ENCODE data around the gene EIF3I.

EIF3I gene

DNA sequence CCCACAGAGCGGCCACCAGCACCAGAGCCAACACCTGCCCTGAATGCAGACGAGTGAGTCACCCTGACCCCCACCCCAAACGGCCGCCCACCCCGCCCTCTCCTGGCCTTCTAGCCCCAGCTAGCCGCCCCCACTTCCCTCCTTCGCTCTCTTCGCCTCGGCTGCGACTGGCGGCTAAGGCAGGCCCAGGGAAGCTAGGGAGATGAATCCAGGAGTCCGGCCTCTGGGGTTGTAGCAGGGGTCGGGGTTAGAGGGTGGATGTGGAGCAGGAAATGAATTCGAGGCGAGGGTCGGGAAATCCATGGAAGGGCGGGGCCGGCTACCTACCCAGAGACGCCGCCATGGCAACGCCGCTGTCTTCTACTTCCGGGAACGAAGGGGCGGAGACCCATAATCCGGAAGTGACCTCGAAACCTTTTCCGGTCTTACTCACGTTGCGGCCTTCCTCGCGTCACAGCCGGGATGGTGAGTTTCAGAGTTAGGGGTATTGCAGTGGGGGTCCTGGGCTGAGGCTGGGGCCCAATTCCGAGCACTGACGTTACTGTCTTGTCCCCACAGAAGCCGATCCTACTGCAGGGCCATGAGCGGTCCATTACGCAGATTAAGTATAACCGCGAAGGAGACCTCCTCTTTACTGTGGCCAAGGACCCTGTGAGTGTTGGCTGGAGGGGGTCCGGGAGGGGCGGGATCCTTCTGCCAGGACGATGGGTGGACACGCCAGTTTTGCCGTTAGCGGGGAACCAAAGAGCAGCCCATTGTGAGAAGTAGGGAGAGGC, at the start of gene EIF3I, which contains the start of gene TMEM234:
Gene EIF3I, plus strand, starts transcription at position 428 of the 776 bp plus-strand sequence. Its CDS starts 35 bp downstream, at position 463.
Gene TMEM234, minus strand, starts transcription at position 374 of the 776 bp plus-strand sequence. Its CDS starts 31 bp downstream, at position 343.
- peak; percentile 96 for DNase-seq

DNA sequence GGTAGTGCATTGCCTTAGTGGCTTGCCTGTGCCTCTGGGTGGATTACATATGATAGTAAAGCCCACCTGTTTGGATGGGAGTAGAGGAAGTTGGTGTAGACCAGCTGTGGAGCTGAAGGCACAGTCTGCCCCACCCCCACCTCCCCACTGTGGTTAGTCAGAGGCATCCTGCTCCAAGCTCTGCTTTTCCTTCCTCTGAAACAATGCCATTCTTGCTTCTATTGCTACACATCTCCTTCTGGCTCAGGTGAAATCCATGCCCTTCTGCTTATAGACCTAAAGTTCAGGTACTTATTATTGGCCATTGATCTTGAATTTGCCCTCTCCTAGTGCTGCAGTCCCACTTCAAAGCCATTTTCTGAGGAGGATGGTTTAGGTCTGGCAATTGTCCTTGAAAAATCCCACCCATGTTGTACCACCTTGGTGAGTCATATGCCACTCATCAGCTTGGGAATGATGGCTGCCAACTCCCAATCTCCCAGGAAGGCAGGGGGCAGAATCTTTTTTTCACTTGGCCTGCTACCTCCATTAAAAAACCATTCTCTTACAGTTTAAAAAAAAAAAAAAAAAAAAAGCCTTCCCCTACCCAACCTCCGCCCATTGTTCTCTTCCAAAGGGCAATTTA, 49.5 kb upstream of the EIF3I start:
- no peak for DNase-seq

DNA sequence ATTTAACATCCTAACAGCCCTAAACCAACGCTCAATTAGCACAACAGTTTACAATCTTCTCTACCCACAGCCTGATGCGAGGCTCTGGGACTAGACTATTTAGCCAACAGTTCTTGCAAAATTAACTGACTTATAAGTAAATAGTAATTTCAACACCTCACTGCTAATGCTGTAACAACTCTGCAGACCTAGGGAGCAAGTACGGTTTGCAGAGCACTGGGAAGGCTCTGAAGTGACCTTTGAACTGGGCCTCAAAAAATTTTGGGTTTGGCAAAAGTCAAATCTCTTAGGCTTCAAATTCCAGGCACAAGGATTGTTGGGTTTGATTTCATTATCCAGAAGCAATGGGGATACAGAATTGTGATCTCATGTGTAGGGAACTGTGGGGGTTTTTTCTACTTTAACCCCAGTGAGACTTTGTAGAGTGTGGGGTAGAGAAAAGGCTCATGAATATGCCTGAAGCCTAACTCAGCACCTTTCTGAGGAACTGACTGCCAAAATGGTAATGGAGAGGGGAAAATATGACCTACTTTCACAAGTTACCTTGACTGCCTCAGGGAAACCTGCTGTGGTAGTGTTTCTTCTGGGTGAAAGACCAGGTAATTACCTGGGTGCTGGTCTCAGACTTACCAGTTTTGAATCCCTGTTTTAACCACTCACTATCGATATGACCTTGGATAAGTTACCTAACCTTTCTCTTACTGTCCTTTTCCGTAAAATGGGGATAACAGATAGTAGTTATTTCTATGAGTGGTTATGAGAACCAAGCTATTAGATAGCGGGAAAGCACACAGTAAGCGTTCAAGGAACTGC, 43.6 kb upstream of the EIF3I start:
- DNase-seq = no peak

DNA sequence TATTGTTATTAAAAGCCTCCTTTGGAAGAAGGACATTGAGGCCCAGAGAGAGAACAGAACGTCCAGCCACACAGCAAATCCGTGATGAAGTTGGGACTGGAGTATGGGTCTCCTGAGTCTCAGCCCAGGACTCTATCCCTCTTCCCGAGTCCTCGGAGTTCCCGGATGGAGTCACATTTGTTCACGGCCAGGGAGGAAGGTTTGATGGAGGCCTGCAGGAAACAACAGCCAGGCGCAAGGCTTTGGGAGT, 43.1 kb upstream of the EIF3I start:
- no peak for DNase-seq

DNA sequence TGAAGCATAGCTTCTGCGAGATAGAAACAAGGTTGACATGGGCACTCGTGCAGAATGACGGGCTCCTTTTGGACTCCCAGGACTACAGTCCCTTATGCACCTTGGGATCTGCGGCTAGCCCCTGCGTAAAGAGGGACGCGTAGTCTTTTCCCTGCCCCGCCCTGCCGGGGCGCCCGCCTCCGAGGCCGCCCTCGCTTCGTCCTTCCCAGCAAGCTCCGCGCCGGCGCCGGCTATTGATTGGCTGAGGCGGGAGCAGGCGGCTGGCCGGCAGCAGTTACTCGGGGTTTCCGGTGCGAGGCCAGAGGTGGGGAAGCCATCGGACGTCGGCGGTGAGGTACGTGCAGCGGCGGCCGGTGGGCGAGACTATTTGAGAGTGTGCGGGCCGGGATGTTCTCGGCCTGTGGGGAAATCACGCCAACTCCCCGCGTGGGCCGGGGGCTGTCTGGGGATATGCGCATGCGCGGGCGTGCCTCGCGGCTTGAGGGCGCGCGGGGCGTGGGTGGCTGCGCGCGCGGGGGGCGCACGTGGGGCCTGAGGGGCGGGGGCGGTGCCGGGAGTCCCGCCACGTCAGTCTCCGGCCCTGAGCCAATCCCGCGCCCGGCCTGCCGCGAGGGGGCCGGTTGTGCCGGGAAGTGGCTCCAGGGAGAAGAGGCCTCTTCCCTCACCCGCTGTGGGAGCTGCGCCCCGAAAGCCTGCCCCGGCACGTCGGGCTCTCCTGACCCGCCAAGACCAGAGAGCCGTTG, 42.6 kb upstream of the EIF3I start, which contains the start of gene TXLNA:
Gene TXLNA, plus strand, starts transcription at position 233 of the 743 bp plus-strand sequence. CDS start 671 bp downstream, outside the sequence.
- peak; percentile 83 for DNase-seq

DNA sequence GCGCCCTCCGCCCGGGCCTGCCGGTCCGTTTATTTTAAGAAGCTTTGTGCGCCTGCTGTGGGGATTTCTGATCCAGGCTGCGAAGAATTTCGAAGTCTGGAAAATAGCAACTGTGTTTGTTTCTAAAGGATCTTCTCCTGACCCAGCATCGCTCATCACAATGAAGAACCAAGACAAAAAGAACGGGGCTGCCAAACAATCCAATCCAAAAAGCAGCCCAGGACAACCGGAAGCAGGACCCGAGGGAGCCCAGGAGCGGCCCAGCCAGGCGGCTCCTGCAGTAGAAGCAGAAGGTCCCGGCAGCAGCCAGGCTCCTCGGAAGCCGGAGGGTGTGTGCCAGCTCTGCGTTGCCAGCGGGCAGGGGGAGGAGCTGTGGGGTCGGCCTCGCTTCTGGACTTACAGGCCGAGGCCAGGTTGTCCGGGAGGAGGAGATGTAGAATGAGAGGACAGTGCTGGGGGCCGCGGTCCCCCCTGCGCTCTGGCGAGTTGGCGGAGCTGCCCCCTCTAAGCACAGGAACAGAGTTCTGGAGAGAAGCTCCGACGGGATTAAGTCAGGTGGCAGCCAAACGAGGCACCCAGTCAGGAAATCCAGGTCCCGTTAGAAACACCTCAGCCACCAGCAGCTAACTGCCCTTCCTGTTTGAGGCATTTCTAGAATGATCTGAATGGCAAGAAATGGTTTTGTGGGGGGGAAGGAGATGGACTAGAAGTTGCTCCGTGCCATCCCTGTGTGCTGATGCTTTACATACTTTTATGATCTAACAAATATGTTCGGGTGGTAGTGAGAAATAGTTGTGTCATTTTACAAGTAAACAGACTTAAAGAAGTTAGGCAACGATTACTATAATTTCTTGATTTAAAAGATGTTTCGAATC, 41.8 kb upstream of the EIF3I start:
- DNase-seq = no peak

DNA sequence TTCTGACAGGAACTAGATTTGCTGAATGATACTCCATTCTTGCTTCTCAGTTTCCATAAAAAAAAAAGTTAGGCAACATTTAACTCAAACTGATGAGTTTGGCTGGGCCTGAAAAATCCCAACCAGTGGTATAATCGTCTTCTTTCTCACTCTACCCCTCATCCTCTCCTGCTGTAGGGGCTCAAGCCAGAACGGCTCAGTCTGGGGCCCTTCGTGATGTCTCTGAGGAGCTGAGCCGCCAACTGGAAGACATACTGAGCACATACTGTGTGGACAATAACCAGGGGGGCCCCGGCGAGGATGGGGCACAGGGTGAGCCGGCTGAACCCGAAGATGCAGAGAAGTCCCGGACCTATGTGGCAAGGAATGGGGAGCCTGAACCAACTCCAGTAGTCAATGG, 41.1 kb upstream of the EIF3I start:
- no peak for DNase-seq

DNA sequence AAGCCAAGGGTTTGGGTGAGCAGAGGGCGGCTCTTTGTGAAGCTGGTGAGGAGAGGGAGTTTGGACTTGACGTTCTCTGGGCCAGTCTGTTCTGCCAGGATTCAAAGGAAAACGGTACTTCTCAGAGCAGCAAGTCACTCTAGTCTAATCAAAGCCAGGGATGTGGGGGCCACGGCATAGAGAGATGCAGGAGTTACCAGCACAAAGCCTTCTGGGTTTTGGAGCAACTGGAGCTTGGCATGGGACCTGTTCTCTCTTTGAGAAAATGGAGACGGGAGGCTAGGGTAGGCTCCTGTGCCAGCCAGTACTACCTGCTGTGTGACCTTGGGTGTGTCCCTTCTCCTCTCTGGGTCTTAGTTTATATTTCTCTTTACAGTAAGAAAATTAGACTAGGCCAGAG, 40.6 kb upstream of the EIF3I start:
- DNase-seq = no peak

DNA sequence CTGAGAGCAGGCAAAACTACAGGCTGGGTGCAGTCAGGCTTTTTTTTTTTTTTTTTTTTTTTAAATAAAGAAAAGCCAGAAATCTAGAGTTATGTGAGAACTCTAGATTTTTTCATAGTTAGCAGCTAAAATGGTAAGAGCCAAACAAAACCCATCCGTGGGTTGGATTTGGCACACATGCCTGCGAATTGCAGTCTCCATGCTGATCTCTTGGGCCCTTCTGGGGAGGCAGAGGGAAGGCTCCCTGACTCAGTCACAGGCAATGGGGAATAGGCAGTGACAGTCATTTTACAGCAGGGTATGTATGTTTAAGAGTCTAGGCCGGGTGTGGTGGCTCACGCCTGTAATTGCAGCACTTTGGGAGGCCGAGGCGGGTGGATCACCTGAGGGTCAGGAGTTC, 40.1 kb upstream of the EIF3I start:
- no peak for DNase-seq

DNA sequence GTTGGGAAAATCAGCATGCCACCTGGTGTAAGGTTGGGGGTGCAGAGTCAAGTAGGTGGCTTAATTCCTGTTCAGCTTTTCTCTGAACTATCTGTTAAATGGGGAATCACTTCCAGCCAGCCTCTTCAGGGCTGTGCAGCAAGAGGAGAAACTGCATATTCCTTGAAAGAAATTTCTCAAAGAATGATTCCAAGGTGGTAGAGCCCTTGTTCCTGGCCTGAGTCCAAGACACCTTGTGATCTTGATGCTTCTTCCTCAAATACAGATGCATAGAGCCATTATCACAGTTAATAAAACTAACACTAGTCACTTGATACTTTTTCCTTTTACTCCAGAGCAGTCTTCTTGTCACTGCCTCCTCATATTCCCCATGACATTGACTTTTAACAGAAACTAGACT, 37.6 kb upstream of the EIF3I start:
- DNase-seq = no peak

DNA sequence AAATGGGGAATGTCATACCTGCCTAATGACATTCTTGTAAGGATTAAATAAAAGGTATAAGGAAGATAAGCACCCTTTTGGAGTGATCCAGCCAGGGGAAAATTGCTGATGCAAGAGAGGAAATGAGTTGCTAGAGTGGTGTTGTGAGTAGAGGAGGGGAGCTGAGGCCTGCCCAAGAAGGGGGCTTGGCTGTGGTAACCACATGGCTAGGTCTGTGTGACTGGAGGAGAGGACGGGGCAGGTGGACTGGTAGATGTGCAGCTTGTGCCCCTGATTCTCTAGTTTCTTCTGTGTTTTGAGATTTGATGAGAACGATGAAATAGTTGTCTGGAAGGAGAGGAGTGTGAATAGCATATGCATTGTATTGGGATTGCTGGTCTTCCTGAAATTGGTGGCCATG, 36.1 kb upstream of the EIF3I start:
- DNase-seq = no peak

DNA sequence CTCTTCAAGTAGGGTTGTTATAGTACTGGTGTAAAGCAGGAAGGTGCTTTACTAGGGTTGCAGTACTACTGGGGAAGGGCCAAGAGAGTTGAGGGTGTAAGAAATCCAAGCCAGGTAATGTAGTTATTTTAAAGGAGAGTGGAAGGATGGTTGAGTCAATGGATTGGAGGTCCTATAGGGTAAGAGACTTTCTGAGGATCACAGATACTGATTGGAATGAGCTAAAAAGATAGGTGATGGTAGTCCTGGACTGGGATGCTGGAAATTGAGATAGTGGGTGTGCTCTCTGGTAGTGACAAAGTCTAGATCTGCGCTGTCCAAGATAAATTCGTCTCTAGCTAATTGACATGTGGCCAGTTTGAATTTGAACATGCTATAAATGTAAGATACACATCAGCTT, 35.7 kb upstream of the EIF3I start:
- DNase-seq = no peak

DNA sequence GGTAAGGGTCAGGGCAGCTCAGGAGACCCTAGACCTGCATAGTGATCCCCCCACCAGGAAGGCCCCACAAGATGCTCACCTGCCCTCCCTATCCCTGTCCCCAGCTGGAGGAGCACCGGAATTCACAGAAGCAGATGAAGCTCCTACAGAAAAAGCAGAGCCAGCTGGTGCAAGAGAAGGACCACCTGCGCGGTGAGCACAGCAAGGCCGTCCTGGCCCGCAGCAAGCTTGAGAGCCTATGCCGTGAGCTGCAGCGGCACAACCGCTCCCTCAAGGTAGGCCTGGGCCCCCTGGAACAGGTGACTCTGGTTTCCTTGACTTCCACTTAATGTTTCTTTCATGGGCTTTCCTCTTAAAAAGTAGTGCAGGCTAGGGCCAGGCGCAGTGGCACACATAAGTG, 34.4 kb upstream of the EIF3I start:
- no peak for DNase-seq

DNA sequence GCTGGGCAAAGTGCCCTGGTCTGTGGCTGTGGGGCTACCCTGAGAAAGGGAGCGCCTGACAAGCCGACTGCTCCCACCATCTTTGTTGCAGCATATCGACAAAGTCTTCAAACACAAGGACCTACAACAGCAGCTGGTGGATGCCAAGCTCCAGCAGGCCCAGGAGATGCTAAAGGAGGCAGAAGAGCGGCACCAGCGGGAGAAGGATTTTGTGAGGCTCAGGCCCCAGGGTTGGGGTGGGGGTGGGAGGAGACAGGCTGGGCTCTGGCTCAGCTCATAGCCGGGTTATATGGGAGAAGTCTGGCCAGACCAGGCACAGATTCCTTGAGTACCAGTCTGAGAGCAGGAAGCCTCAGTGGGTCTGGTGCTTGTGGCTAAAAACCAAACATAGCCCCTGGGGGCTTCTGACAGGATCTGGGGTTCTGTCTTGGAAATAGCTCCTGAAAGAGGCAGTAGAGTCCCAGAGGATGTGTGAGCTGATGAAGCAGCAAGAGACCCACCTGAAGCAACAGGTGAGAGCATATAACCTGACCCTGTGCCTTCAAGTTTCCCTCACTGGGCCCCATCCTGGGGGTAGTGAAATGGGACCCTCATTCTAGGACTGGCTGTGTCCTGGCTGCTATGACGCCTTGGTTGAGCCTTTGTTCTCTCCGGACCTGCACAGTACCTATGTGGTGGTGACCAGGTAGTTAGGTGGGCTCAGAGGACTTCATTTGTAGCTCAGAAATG, 29.8 kb upstream of the EIF3I start:
- no peak for DNase-seq

DNA sequence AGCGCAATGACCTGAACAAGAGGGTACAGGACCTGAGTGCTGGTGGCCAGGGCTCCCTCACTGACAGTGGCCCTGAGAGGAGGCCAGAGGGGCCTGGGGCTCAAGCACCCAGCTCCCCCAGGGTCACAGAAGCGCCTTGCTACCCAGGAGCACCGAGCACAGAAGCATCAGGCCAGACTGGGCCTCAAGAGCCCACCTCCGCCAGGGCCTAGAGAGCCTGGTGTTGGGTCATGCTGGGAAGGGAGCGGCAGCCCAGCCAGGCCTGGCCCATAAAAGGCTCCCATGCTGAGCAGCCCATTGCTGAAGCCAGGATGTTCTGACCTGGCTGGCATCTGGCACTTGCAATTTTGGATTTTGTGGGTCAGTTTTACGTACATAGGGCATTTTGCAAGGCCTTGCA, 27.2 kb upstream of the EIF3I start:
- no peak for DNase-seq

DNA sequence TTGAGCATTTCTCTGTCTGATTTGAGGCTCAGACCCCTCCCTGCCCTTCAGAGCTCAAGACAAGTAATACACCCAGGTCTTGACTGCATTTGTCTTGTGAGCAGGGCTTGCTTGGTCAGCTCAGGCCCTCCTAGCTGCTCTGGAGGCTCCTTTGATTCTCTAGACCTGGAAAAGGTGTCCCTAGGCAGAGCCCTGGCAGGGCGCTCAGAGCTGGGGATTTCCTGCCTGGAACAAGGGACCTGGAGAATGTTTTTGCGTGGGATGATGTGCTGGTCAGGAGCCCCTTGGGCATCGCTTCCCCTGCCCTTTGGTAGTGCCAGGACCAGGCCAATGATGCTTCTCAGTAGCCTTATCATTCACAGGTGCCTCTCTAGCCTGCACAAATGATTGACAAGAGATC, 26.7 kb upstream of the EIF3I start:
- no peak for DNase-seq

DNA sequence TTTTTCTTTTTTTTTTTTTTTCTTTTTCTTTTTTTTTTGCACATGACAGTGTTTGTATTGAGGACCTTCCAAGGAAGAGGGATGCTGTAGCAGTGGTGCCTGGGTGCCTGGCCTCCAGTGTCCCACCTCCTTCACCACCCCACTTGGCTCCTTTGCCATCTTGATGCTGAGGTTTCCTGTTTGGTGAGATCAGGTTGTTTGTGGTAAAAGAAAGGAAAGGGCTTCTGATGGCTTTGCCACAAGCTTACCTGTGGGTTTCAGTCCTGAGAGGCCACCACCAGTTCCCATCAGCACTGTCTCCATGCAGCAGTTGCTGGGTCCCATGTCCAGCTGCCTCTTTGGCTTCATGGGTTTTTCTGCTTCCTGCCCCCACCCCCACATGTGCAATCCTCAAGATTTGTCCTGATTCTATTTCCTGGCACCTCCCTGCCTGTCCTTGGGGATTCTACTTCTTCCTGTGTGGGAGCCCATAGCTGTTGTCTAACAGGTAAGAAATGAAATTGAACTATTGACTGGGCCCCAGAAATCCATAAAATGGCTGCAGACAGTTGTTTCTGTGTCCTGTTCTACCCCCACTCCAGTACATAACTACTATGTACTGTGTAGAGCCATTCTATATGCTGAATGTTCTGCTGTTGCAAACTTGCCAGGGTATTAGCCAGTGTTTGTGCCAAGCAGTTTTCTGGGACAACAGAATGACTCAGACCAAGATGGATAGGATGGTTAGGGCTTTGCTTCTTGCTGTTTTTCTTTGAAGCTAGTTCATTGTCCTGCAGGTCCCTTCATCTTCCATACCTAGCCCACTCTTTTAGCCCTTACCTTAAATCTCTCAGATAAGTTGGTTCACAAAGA, 26.0 kb upstream of the EIF3I start:
- no peak for DNase-seq

DNA sequence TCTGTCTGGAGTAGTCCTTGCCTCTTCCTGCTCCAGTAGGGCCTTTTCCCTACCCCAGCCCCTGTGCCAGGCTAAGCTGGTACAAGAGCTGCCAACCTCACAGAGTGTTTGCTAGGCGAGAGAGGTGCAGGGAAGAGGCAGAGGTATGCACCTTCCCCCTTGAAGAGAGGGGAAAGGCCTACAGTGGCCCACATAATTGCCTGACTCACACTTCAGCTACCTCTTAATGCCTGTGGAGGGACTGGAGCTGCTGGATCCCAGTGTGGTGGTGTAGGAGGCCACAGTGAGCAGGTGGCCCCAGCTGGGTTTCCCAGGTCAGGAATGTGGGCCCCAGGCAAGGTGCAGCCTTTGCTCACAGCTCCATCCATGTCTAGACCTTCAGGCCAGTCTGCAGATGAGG, 25.1 kb upstream of the EIF3I start:
- no peak for DNase-seq

DNA sequence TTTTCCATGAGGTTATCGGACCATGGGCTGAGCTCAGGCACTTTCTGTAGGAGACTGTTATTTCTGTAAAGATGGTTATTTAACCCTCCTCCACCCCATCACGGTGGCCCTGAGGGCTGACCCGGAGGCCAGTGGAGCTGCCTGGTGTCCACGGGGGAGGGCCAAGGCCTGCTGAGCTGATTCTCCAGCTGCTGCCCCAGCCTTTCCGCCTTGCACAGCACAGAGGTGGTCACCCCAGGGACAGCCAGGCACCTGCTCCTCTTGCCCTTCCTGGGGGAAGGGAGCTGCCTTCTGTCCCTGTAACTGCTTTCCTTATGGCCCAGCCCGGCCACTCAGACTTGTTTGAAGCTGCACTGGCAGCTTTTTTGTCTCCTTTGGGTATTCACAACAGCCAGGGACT, 24.4 kb upstream of the EIF3I start:
- no peak for DNase-seq

DNA sequence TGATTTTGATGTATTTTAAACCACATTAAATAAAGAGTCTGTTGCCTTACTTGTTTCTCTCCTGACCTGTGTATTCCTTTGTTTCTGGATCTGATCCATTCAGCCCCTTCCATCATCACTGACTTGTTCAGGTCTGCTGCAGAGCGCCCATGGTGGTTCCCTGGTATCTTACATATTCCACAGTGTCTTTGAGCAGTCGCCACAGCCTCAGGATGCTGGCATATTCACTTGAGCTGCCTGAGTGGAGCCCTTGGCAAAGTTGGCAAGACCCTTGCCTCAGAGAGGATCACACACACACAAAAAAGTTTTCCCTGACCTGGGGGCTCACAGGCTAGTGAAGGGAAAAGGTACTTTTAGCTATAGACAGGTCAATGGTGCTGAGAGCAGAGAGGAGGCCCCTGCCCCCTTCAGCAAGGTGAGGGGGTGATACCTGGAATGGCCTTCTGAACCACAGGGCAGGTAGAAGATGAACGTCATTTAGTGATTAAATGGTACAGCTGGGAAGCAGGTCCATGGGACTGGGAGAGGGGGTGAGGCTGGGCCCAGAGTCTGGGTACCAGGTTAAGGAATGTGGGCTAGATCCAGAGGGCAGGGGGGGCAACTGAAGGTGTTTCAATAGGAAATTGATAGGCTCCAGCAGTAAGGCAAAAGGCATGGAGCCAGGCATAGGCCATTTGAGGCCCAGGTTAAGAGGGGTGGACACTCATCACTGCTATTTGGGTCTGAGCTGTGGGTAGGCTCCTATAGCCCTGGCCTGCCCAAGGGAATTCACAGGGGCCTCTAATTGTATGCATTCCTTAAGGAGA, 23.8 kb upstream of the EIF3I start:
- no peak for DNase-seq
